PC-3 (cell line): Measurements from ENCODE around the gene CYREN.
"Not testable (repeated sequence)": the region's sequence is repeated elsewhere in the genome, so short reads cannot be mapped to it uniquely, and the experiment has no call there.

ENCODE experiments used
- EZH2 ChIP-seq: fragments of 300-600 bp; sonication (generic); IDR thresholded peaks from one replicate; pipeline ENCODE4 v1.6.1; 2017; ENCODE audit warnings: antibody characterized with exemption, mild to moderate bottlenecking, low read length; ENCODE audit not compliant: unreplicated experiment
- EZH2phosphoT487 ChIP-seq: fragments of 300-600 bp; sonication (generic); IDR thresholded peaks from 2 replicates; pipeline ENCODE4 v1.6.1; 2018; ENCODE audit warnings: mild to moderate bottlenecking, antibody characterized with exemption, low read length, borderline replicate concordance
- TF ChIP-seq, protein P1 (sequence below): fragments of 300-600 bp; sonication (generic); conservative IDR thresholded peaks from 2 replicates; pipeline ENCODE4 v1.5.1; 2017; ENCODE audit warnings: antibody characterized with exemption, low read depth, mild to moderate bottlenecking, low read length

DNA sequence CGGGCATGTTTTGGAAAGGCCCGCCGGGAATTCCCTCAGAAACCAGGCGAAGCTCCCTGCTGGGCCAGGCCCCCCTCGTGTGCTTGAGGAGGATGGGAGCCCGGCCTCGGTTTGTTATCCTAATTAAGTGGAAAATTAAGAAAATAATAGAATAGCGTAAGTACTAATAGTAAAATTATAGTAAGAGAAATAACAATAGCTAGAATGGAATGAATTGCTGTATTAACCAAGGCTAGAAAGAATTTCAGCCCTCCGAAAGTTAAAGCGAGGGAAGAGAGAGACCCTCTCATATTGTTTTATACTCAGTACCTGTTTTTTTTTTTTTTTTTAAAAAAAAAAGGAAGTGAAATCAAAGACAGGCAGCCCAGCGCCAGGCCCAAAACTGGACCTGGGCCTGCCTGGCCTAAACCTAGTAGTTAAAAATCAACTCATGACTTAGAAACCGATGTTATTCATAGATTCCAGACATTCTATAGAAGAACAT lies 533 bp upstream of the CYREN start:
- not testable (repeated sequence) for TF ChIP-seq EZH2phosphoT487, EZH2
- TF ChIP-seq, protein P1, sequence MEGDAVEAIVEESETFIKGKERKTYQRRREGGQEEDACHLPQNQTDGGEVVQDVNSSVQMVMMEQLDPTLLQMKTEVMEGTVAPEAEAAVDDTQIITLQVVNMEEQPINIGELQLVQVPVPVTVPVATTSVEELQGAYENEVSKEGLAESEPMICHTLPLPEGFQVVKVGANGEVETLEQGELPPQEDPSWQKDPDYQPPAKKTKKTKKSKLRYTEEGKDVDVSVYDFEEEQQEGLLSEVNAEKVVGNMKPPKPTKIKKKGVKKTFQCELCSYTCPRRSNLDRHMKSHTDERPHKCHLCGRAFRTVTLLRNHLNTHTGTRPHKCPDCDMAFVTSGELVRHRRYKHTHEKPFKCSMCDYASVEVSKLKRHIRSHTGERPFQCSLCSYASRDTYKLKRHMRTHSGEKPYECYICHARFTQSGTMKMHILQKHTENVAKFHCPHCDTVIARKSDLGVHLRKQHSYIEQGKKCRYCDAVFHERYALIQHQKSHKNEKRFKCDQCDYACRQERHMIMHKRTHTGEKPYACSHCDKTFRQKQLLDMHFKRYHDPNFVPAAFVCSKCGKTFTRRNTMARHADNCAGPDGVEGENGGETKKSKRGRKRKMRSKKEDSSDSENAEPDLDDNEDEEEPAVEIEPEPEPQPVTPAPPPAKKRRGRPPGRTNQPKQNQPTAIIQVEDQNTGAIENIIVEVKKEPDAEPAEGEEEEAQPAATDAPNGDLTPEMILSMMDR = not testable (repeated sequence)
